ENCODE measurements around the gene RBM12. TPM values are rescaled to one million over a fixed set of nuclear protein-coding genes. Genes with fewer than 3 reads are reported as not detected.
A peak's percentile ranks its signal among the peaks of the same experiment; 100 is the strongest.

Gene RBM12
- total RNA-seq, 1 experiment from 2014 or later: 125 TPM

GRCh38 chr20:35615667-35616464 is 48.8 kb downstream of the RBM12 start, which contains the start of gene SPAG4 (continued):
- TF ChIP-seq AR (CRISPR knock-in tag; IDR thresholded peaks at IDR 0.05): no peak
- no peak for TF ChIP-seq NR1H2 (CRISPR knock-in tag; IDR thresholded peaks at IDR 0.05)
- 0 out of 2 replicates have a peak, but pooled peaks have one; percentile 20 for TF ChIP-seq ZNF263 (CRISPR knock-in tag; IDR thresholded peaks at IDR 0.05; ENCODE audit: low read depth)
- TF ChIP-seq, protein P1, sequence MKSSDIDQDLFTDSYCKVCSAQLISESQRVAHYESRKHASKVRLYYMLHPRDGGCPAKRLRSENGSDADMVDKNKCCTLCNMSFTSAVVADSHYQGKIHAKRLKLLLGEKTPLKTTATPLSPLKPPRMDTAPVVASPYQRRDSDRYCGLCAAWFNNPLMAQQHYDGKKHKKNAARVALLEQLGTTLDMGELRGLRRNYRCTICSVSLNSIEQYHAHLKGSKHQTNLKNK (CRISPR knock-in tag; IDR thresholded peaks at IDR 0.05): no peak
- TF ChIP-seq SOX15 (CRISPR knock-in tag; IDR thresholded peaks at IDR 0.05): no peak
- TF ChIP-seq, protein P2, sequence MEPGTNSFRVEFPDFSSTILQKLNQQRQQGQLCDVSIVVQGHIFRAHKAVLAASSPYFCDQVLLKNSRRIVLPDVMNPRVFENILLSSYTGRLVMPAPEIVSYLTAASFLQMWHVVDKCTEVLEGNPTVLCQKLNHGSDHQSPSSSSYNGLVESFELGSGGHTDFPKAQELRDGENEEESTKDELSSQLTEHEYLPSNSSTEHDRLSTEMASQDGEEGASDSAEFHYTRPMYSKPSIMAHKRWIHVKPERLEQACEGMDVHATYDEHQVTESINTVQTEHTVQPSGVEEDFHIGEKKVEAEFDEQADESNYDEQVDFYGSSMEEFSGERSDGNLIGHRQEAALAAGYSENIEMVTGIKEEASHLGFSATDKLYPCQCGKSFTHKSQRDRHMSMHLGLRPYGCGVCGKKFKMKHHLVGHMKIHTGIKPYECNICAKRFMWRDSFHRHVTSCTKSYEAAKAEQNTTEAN (CRISPR knock-in tag; IDR thresholded peaks at IDR 0.05): no peak; the same call in 1 of the 2 replicates
- TF ChIP-seq ZBTB21 (CRISPR knock-in tag; IDR thresholded peaks at IDR 0.05; ENCODE audit: borderline replicate concordance): peak; percentile 99
- no peak for TF ChIP-seq PRDM15 (CRISPR knock-in tag; IDR thresholded peaks at IDR 0.05)
- peak; percentile 45; the same call in 1 of the 2 replicates for TF ChIP-seq ZNF423 (CRISPR knock-in tag; IDR thresholded peaks at IDR 0.05)
- TF ChIP-seq, protein P3, sequence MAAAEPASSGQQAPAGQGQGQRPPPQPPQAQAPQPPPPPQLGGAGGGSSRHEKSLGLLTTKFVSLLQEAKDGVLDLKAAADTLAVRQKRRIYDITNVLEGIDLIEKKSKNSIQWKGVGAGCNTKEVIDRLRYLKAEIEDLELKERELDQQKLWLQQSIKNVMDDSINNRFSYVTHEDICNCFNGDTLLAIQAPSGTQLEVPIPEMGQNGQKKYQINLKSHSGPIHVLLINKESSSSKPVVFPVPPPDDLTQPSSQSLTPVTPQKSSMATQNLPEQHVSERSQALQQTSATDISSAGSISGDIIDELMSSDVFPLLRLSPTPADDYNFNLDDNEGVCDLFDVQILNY (CRISPR knock-in tag; IDR thresholded peaks at IDR 0.05): peak; percentile 93; the same call in 1 of the 2 replicates
- no peak; the same call in 1 of the 2 replicates for TF ChIP-seq TEAD4 (CRISPR knock-in tag; IDR thresholded peaks at IDR 0.05)
- peak; percentile 72; the same call in 1 of the 2 replicates for TF ChIP-seq FOXP1 (CRISPR knock-in tag; IDR thresholded peaks at IDR 0.05; ENCODE audit: borderline replicate concordance)
- TF ChIP-seq, protein P4, sequence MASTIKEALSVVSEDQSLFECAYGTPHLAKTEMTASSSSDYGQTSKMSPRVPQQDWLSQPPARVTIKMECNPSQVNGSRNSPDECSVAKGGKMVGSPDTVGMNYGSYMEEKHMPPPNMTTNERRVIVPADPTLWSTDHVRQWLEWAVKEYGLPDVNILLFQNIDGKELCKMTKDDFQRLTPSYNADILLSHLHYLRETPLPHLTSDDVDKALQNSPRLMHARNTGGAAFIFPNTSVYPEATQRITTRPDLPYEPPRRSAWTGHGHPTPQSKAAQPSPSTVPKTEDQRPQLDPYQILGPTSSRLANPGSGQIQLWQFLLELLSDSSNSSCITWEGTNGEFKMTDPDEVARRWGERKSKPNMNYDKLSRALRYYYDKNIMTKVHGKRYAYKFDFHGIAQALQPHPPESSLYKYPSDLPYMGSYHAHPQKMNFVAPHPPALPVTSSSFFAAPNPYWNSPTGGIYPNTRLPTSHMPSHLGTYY (CRISPR knock-in tag; IDR thresholded peaks at IDR 0.05): no peak
- TF ChIP-seq FOXP4 (CRISPR knock-in tag; IDR thresholded peaks at IDR 0.05): peak; percentile 90
- peak; percentile 75 for TF ChIP-seq NFE2L1 (CRISPR knock-in tag; IDR thresholded peaks at IDR 0.05)
- TF ChIP-seq ZNF232 (CRISPR knock-in tag; IDR thresholded peaks at IDR 0.05): no peak; the same call in none of the 2 replicates
- TF ChIP-seq, protein P5, sequence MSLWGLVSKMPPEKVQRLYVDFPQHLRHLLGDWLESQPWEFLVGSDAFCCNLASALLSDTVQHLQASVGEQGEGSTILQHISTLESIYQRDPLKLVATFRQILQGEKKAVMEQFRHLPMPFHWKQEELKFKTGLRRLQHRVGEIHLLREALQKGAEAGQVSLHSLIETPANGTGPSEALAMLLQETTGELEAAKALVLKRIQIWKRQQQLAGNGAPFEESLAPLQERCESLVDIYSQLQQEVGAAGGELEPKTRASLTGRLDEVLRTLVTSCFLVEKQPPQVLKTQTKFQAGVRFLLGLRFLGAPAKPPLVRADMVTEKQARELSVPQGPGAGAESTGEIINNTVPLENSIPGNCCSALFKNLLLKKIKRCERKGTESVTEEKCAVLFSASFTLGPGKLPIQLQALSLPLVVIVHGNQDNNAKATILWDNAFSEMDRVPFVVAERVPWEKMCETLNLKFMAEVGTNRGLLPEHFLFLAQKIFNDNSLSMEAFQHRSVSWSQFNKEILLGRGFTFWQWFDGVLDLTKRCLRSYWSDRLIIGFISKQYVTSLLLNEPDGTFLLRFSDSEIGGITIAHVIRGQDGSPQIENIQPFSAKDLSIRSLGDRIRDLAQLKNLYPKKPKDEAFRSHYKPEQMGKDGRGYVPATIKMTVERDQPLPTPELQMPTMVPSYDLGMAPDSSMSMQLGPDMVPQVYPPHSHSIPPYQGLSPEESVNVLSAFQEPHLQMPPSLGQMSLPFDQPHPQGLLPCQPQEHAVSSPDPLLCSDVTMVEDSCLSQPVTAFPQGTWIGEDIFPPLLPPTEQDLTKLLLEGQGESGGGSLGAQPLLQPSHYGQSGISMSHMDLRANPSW (CRISPR knock-in tag; conservative IDR thresholded peaks at IDR 0.05; ENCODE audit: low read depth): no peak
- peak; percentile 89 for TF ChIP-seq MYBL2 (CRISPR knock-in tag; IDR thresholded peaks at IDR 0.05)
- TF ChIP-seq RELA (CRISPR knock-in tag; IDR thresholded peaks at IDR 0.05; ENCODE audit: borderline replicate concordance): peak; percentile 82; the same call in 1 of the 2 replicates
- 0 out of 2 replicates have a peak, but pooled peaks have one; percentile 7 for TF ChIP-seq ZNF416 (CRISPR knock-in tag; IDR thresholded peaks at IDR 0.05)
- TF ChIP-seq CREB1 (CRISPR knock-in tag; IDR thresholded peaks at IDR 0.05): 0 out of 2 replicates have a peak, but pooled peaks have one; percentile 44
- TF ChIP-seq ZNF138 (CRISPR knock-in tag; conservative IDR thresholded peaks at IDR 0.05): no peak
- peak; percentile 94 for TF ChIP-seq CREM (CRISPR knock-in tag; IDR thresholded peaks at IDR 0.05)
